Left ventricle myocardium superior (tissue), 1 donor: ENCODE measurements around the gene HCRTR1. TPM values are rescaled to one million over a fixed set of nuclear protein-coding genes. Genes with fewer than 3 reads are reported as not detected.

ENCODE experiments used
- ATAC-seq: fragments of 200-7000 bp; cut with Tn5 transposase; one replicate; pipeline ENCODE4 v1.9.1; 2020; ENCODE audit warnings: mild to moderate bottlenecking, moderate library complexity
- DNase-seq: peaks from one replicate; pipeline ENCODE4 v3.0.0-alpha.2; 2020
- intact Hi-C: fragments of 100-400 bp; cut with micrococcal nuclease; formaldehyde crosslinking; loops from one replicate; pipeline ENCODE4 v1.11.0; 2022
- total RNA-seq: library from RNA; stranded (reverse); fragmentation: NEBNext Ultra II Directional; extraction: Animal tissue kit (Norgen Biotek cat#: 25700); gene quantifications from one replicate; pipeline ENCODE4 v1.2.1, GENCODE V29; 2021
- donor health status: DM: no; HTN: yes; CAD: no; lungs with severe emphysema.

HCRTR1 gene
- total RNA-seq, 1 donor from 2014 or later = 0.67 TPM

GRCh38 chr1:31658721-31659120 lies 41.2 kb downstream of the HCRTR1 start:
- no peak for ATAC-seq
- DNase-seq = no peak
- intact Hi-C loops = no loop called here

- intact Hi-C loops = loop anchor here (10.0 kb wide), 1 partner anchor 125 kb away; no protein-coding TSS in a partner anchor
- ATAC-seq (no peak), DNase-seq (no peak)
These were observed 42.4 kb downstream of the HCRTR1 start for GRCh38 chr1:31659889-31660288.

- no peak for ATAC-seq
- intact Hi-C loops = loop anchor here (10.0 kb wide), 1 partner anchor 124 kb away; no protein-coding TSS in a partner anchor
- no peak for DNase-seq
These were observed 43.5 kb downstream of the HCRTR1 start for GRCh38 chr1:31660871-31661455.

GRCh38 chr1:31661856-31662255 lies 44.4 kb downstream of the HCRTR1 start:
- ATAC-seq = no peak
- no peak for DNase-seq
- intact Hi-C loops = loop anchor here (10.0 kb wide), 1 partner anchor 123 kb away; no protein-coding TSS in a partner anchor

- intact Hi-C loops = loop anchor here (10.0 kb wide), 1 partner anchor 122 kb away; no protein-coding TSS in a partner anchor
- ATAC-seq = no peak
- no peak for DNase-seq
These were observed 45.0 kb downstream of the HCRTR1 start for GRCh38 chr1:31662463-31662862.

GRCh38 chr1:31663622-31664452 lies 46.3 kb downstream of the HCRTR1 start:
- peak; percentile 78 for DNase-seq
- peak; percentile 60 for ATAC-seq
- intact Hi-C loops = loop anchor here (10.0 kb wide), 1 partner anchor 121 kb away; no protein-coding TSS in a partner anchor

GRCh38 chr1:31664528-31664927 lies 47.0 kb downstream of the HCRTR1 start:
- ATAC-seq (no peak), DNase-seq (no peak)
- intact Hi-C loops = loop anchor here (10.0 kb wide), 1 partner anchor 120 kb away; no protein-coding TSS in a partner anchor

GRCh38 chr1:31665234-31665878 lies 47.9 kb downstream of the HCRTR1 start:
- DNase-seq (no peak), ATAC-seq (no peak)
- intact Hi-C loops = loop anchor here (10.0 kb wide), 1 partner anchor 119 kb away; no protein-coding TSS in a partner anchor

- intact Hi-C loops = loop anchor here (10.0 kb wide), 1 partner anchor 118 kb away; no protein-coding TSS in a partner anchor
- no peak for ATAC-seq
- DNase-seq = no peak
These were observed 48.9 kb downstream of the HCRTR1 start for GRCh38 chr1:31666263-31666963.

GRCh38 chr1:31667065-31667785 lies 49.7 kb downstream of the HCRTR1 start:
- no peak for DNase-seq
- no peak for ATAC-seq
- intact Hi-C loops = loop anchor here (10.0 kb wide), 1 partner anchor 118 kb away; no protein-coding TSS in a partner anchor

GRCh38 chr1:31668303-31668883 lies 50.9 kb downstream of the HCRTR1 start:
- DNase-seq = no peak
- ATAC-seq = no peak
- intact Hi-C loops = loop anchor here (10.0 kb wide), 1 partner anchor 116 kb away; no protein-coding TSS in a partner anchor

GRCh38 chr1:31669433-31669785 lies 51.9 kb downstream of the HCRTR1 start:
- ATAC-seq (no peak), DNase-seq (no peak)
- intact Hi-C loops = loop anchor here (10.0 kb wide), 1 partner anchor 115 kb away; no protein-coding TSS in a partner anchor

GRCh38 chr1:31669786-31670592 lies 52.5 kb downstream of the HCRTR1 start:
- ATAC-seq (peak; percentile 75), DNase-seq (peak; percentile 90)
- intact Hi-C loops = loop anchor here (5.0 to 10.0 kb wide), 2 partner anchors 42 to 115 kb away; no protein-coding TSS in a partner anchor

GRCh38 chr1:31670593-31670964 lies 53.1 kb downstream of the HCRTR1 start:
- intact Hi-C loops = loop anchor here (5.0 kb wide), 1 partner anchor 42 kb away; no protein-coding TSS in a partner anchor
- no peak for DNase-seq

GRCh38 chr1:31671147-31671546 lies 53.7 kb downstream of the HCRTR1 start:
- no peak for DNase-seq
- ATAC-seq = no peak
- intact Hi-C loops = loop anchor here (5.0 kb wide), 1 partner anchor 41 kb away; no protein-coding TSS in a partner anchor

More at GRCh38 chr1:31670593-31670964, 53.1 kb downstream of the HCRTR1 start:
- peak; percentile 1 for ATAC-seq

GRCh38 chr1:31671561-31672201 lies 54.2 kb downstream of the HCRTR1 start:
- no peak for ATAC-seq
- DNase-seq = no peak
- intact Hi-C loops = loop anchor here (5.0 kb wide), 1 partner anchor 41 kb away; no protein-coding TSS in a partner anchor
